Fibroblast of lung (primary cell): ENCODE results near the gene FLACC1. TPM values are rescaled to one million over a fixed set of nuclear protein-coding genes. Genes with fewer than 3 reads are reported as not detected.

Experiments
- DNase-seq, 2 donors: peaks; one replicate each; pipeline versions ENCODE4 v3.0.0 to v3.0.0-alpha.2; 2010; ENCODE audit warnings: low read depth in 2 of 2
- H2AFZ ChIP-seq: 2 replicates; pipeline ENCODE4 v1.5.1; 2012; ENCODE audit warnings: low read length, control low read depth, inconsistent platforms
- H3K27ac ChIP-seq: 2 replicates; pipeline ENCODE4 v1.5.1; 2011; ENCODE audit warnings: low read length, control low read depth; ENCODE audit not compliant: insufficient read depth
- H3K27me3 ChIP-seq: 2 replicates; pipeline ENCODE4 v1.5.1; 2011; ENCODE audit warnings: mild to moderate bottlenecking, low read length; ENCODE audit not compliant: control insufficient read depth, insufficient read depth
- H3K36me3 ChIP-seq: 2 replicates; pipeline ENCODE4 v1.5.1; 2011; ENCODE audit warnings: low read length; ENCODE audit not compliant: control insufficient read depth, insufficient read depth
- H3K4me1 ChIP-seq: 2 replicates; pipeline ENCODE4 v1.5.1; 2011; ENCODE audit warnings: low read length; ENCODE audit not compliant: control insufficient read depth, insufficient read depth; ENCODE audit errors: extremely low read depth
- H3K4me2 ChIP-seq: 2 replicates; pipeline ENCODE4 v1.5.1; 2011; ENCODE audit warnings: low read length, control low read depth; ENCODE audit not compliant: insufficient read depth; ENCODE audit errors: extremely low read depth
- H3K4me3 ChIP-seq, 4 experiments: fragments of 200-600 bp in 1 of 4; sonication (generic) in 1 of 4; replicated peaks in 1 of 4; 2 replicates each; pipeline ENCODE4 v1.5.1; 2011 to 2016; ENCODE audit warnings: low read length in 4 of 4, low read depth in 3 of 4, mild to moderate bottlenecking in 3 of 4, control low read depth in 2 of 4, inconsistent platforms in 1 of 4, mixed read lengths in 1 of 4; ENCODE audit not compliant: insufficient read depth in 1 of 4; ENCODE audit errors: control extremely low read depth in 1 of 4
- H3K79me2 ChIP-seq: 2 replicates; pipeline ENCODE4 v1.5.1; 2012; ENCODE audit warnings: mild to moderate bottlenecking, low read length, inconsistent platforms; ENCODE audit not compliant: control insufficient read depth, insufficient read depth
- H3K9ac ChIP-seq: 2 replicates; pipeline ENCODE4 v1.5.1; 2011; ENCODE audit warnings: mild to moderate bottlenecking, low read length, control low read depth; ENCODE audit not compliant: insufficient read depth
- H3K9me3 ChIP-seq: 2 replicates; pipeline ENCODE4 v1.5.1; 2012; ENCODE audit warnings: low read depth, low read length; ENCODE audit not compliant: control insufficient read depth, insufficient read depth
- H4K20me1 ChIP-seq: 2 replicates; pipeline ENCODE4 v1.5.1; 2011; ENCODE audit warnings: low read length; ENCODE audit not compliant: control insufficient read depth, insufficient read depth; ENCODE audit errors: extremely low read depth
- CTCF ChIP-seq, 2 donors: IDR thresholded peaks in 1 of 2; conservative IDR thresholded peaks in 1 of 2; 1 replicate in 1 of 2; 2 replicates in 1 of 2; pipeline ENCODE4 v1.5.1; 2011 to 2012; ENCODE audit warnings: low read length in 2 of 2, control low read depth in 1 of 2, inconsistent platforms in 1 of 2, low read depth in 1 of 2, mild to moderate bottlenecking in 1 of 2
- EZH2 ChIP-seq: IDR thresholded peaks from 2 replicates; pipeline ENCODE4 v1.5.1; 2012; ENCODE audit warnings: low read length, control low read depth, mild to moderate bottlenecking; ENCODE audit errors: missing control alignments
- polyA minus RNA-seq: library from RNA; depleted of rRNA, polyadenylated mRNA; stranded (reverse); fragments of >200 nt; gene quantifications from 2 replicates; pipeline ENCODE4 v1.2.3, GENCODE V29; 2011; ENCODE audit warnings: low replicate concordance
- polyA plus RNA-seq, 2 donors: library from polyadenylated mRNA; depleted of rRNA in 1 of 2; stranded (reverse) in 1 of 2; unstranded in 1 of 2; fragments of >200 nt; gene quantifications; 2 replicates each; pipeline ENCODE4 v1.2.1, GENCODE V29; 2011 to 2012; ENCODE audit warnings: missing spikeins in 1 of 2
- total RNA-seq: library from RNA; depleted of rRNA; stranded (reverse); fragments of >200 nt; gene quantifications from 2 replicates; pipeline ENCODE4 v1.2.1, GENCODE V29; 2014

FLACC1 gene
- total RNA-seq (1.0 and 1.3 TPM in 2 replicates), polyA plus RNA-seq (0.27 and 0.56 TPM in 2 replicates), polyA minus RNA-seq (not detected in 2 replicates)
- polyA plus RNA-seq (2012), result 0.29 and 0.70 TPM in 2 replicates

GRCh38 chr2:201357221-201357620 is at the start of gene FLACC1:
Gene FLACC1, minus strand, starts transcription at chr2:201357345. Its CDS starts 5,941 bp downstream, at chr2:201351404.
- no peak within 1 kb of the TSS for H2AFZ ChIP-seq
- H3K27ac ChIP-seq, result peak within 1 kb of the TSS; percentile 73
- peaks cover 6% of the 10 kb centered on the region for H3K4me1 ChIP-seq
- H3K9me3 ChIP-seq, result no peaks in the 10 kb centered on the region
- no peak within 1 kb of the TSS for H3K9ac ChIP-seq
- no peak for TF ChIP-seq EZH2
- no peaks in the 10 kb centered on the region for H3K36me3 ChIP-seq
- peak within 1 kb of the TSS; percentile 27 for H3K4me2 ChIP-seq
- no peaks in the 10 kb centered on the region for H3K79me2 ChIP-seq
- H3K4me3 ChIP-seq, result no peak within 1 kb of the TSS
- peak; percentile 61 to 88 for DNase-seq
- no peaks in the 10 kb centered on the region for H3K27me3 ChIP-seq
- no peaks in the 10 kb centered on the region for H4K20me1 ChIP-seq

- H3K4me2 ChIP-seq, result peak overlapping the region; percentile 8
- H3K27ac ChIP-seq, result no peak overlapping the region
- no peak overlapping the region for H2AFZ ChIP-seq
- peaks cover 10% of the 10 kb centered on the region for H3K79me2 ChIP-seq
- no peak overlapping the region for H3K9ac ChIP-seq
- H3K9me3 ChIP-seq, result no peaks in the 10 kb centered on the region
- peak overlapping the region in 1 of 4 experiments; percentile 78 for H3K4me3 ChIP-seq
- TF ChIP-seq EZH2, result no peak
- TF ChIP-seq CTCF (conservative IDR thresholded peaks at IDR 0.05 in 1 of 2, IDR thresholded peaks at IDR 0.05 in 1 of 2; ENCODE audit: low read depth in 1 of 2, low read length in 2 of 2), result no peak
- DNase-seq, result peak; percentile 71 to 97
- no peaks in the 10 kb centered on the region for H3K27me3 ChIP-seq
- no peaks in the 10 kb centered on the region for H3K36me3 ChIP-seq
- H4K20me1 ChIP-seq, result no peaks in the 10 kb centered on the region
- peaks cover 7% of the 10 kb centered on the region for H3K4me1 ChIP-seq
Observed at GRCh38 chr2:201406077-201406662, 49.0 kb upstream of the FLACC1 start.

- Histone ChIP-seq H2AFZ (no peak overlapping the region), H3K4me3 (peak overlapping the region in 1 of 4 experiments; percentile 78), H4K20me1 (no peaks in the 10 kb centered on the region), H3K4me2 (no peak overlapping the region), H3K79me2 (peaks cover 10% of the 10 kb centered on the region), H3K27ac (no peak overlapping the region), H3K4me1 (peaks cover 7% of the 10 kb centered on the region), H3K36me3 (no peaks in the 10 kb centered on the region), H3K9me3 (no peaks in the 10 kb centered on the region), H3K27me3 (no peaks in the 10 kb centered on the region), H3K9ac (no peak overlapping the region)
- TF ChIP-seq CTCF (conservative IDR thresholded peaks at IDR 0.05 in 1 of 2, IDR thresholded peaks at IDR 0.05 in 1 of 2; ENCODE audit: low read depth in 1 of 2, low read length in 2 of 2) (no peak), EZH2 (no peak)
- DNase-seq, result no peak
Observed at GRCh38 chr2:201404699-201405280, 47.6 kb upstream of the FLACC1 start.
